ENCODE measurements around the gene SRRM1. TPM values are rescaled to one million over a fixed set of nuclear protein-coding genes. Genes with fewer than 3 reads are reported as not detected.

The SRRM1 gene
- total RNA-seq, 1 donor: 50.7 TPM

DNA sequence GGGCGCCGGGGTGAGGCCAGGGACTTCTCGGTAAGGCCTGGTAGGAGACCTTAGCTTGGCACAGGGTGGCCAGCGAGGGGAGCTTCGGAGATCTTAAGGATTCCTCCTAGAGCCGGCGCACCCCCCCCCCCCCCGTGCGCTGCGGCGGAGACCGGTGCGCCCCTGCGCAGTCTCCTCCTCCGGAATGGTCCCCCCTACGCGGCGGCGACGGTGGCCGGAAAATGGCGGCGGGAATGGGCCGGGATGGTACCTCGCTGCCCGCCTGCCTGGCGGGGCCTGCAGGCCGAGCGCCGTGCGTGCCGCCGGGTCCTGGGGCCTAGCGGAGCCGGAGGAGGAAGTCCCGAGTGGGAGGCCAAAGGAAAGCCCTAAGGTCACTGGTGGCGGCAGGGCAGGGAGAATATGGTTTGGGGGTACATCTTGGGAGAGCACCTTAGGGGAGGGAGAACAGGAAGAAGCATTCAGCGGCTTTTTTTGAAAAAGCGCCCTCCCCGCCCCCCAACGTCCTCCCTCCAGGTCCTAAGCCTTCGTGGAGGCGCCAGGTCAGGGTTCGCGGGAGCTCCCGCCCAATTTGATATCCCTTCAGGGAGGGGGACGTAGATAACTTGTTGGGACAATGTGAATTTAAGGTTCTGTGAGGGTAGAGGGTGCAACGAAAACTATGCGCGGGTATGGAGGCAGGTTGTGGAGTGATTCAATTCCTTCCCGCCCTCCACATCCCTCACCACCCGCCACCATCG lies 429 bp downstream of the SRRM1 start:
- Histone ChIP-seq H4K20me1 (ENCODE audit: insufficient read depth, low read length) (peaks cover 26% of the 10 kb centered on the region), H3K36me3 (ENCODE audit: insufficient read depth, low read length) (peaks cover 26% of the 10 kb centered on the region), H3K4me2 (ENCODE audit: insufficient read depth, low read length) (peak overlapping the region; percentile 98), H2AFZ (ENCODE audit: low read length) (peak overlapping the region; percentile 68), H3K9me3 (ENCODE audit: low read depth, low read length) (no peaks in the 10 kb centered on the region), H3K79me2 (ENCODE audit: insufficient read depth, low read length) (peaks cover 58% of the 10 kb centered on the region), H3K27ac (ENCODE audit: low read depth, low read length) (peak overlapping the region; percentile 70), H3K4me3 (ENCODE audit: insufficient read depth, low read length) (peak overlapping the region; percentile 84), H3K27me3 (ENCODE audit: insufficient read depth, low read length) (no peaks in the 10 kb centered on the region), H3K4me1 (ENCODE audit: insufficient read depth, low read length) (peaks cover 24% of the 10 kb centered on the region)
- DNase-seq (ENCODE audit: insufficient read length, low spot score, missing footprints): no peak
- TF ChIP-seq, protein P1, sequence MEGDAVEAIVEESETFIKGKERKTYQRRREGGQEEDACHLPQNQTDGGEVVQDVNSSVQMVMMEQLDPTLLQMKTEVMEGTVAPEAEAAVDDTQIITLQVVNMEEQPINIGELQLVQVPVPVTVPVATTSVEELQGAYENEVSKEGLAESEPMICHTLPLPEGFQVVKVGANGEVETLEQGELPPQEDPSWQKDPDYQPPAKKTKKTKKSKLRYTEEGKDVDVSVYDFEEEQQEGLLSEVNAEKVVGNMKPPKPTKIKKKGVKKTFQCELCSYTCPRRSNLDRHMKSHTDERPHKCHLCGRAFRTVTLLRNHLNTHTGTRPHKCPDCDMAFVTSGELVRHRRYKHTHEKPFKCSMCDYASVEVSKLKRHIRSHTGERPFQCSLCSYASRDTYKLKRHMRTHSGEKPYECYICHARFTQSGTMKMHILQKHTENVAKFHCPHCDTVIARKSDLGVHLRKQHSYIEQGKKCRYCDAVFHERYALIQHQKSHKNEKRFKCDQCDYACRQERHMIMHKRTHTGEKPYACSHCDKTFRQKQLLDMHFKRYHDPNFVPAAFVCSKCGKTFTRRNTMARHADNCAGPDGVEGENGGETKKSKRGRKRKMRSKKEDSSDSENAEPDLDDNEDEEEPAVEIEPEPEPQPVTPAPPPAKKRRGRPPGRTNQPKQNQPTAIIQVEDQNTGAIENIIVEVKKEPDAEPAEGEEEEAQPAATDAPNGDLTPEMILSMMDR (IDR thresholded peaks at IDR 0.05; ENCODE audit: extremely low read depth, low read depth, low read length): no peak

DNA sequence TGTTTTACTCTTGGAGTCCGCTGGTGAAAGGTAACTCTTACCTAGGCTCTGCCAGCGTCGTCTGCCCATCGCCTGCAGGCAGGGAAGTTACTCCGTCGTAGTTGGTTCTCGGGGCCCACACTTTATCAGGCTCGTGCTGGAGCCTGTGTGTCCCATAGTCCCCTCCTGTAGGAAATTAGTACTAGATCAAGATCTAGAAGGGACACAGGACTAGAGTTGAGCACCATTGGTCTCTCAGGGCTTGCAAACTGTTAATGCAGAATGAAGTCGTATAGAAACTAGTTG lies 940 bp downstream of the SRRM1 start:
- peaks cover 24% of the 10 kb centered on the region for H3K4me1 ChIP-seq (ENCODE audit: insufficient read depth, low read length)
- DNase-seq (ENCODE audit: insufficient read length, low spot score, missing footprints): peak; percentile 79
- peak overlapping the region; percentile 30 for H2AFZ ChIP-seq (ENCODE audit: low read length)
- TF ChIP-seq, protein P1 (IDR thresholded peaks at IDR 0.05; ENCODE audit: extremely low read depth, low read depth, low read length): no peak
- H3K4me3 ChIP-seq (ENCODE audit: insufficient read depth, low read length): peak overlapping the region; percentile 84
- no peaks in the 10 kb centered on the region for H3K27me3 ChIP-seq (ENCODE audit: insufficient read depth, low read length)
- H4K20me1 ChIP-seq (ENCODE audit: insufficient read depth, low read length): peaks cover 26% of the 10 kb centered on the region
- no peaks in the 10 kb centered on the region for H3K9me3 ChIP-seq (ENCODE audit: low read depth, low read length)
- H3K4me2 ChIP-seq (ENCODE audit: insufficient read depth, low read length): peak overlapping the region; percentile 98
- H3K79me2 ChIP-seq (ENCODE audit: insufficient read depth, low read length): peaks cover 63% of the 10 kb centered on the region
- H3K36me3 ChIP-seq (ENCODE audit: insufficient read depth, low read length): peaks cover 31% of the 10 kb centered on the region
- peak overlapping the region; percentile 70 for H3K27ac ChIP-seq (ENCODE audit: low read depth, low read length)

DNA sequence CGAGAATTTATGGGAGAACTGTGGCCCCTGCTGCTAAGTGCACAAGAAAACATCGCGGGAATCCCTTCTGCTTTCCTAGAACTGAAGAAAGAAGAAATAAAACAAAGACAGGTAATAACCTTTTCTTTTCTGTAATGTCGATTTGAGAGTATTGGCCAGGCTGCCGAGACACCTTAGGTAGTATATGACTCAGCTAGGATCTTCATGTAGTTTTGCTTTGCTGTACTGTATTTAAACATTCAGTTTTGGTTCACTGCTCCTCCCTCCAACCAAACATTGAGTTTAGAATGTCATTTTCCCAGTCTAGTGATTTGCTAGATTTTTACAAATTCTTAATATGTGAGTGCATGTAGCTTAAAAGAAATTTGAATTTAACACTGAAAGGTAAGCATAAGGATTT lies 5.8 kb downstream of the SRRM1 start:
- Histone ChIP-seq H4K20me1 (ENCODE audit: insufficient read depth, low read length) (peaks cover 24% of the 10 kb centered on the region), H3K79me2 (ENCODE audit: insufficient read depth, low read length) (peaks cover 88% of the 10 kb centered on the region)
- no peak for DNase-seq (ENCODE audit: insufficient read length, low spot score, missing footprints)

DNA sequence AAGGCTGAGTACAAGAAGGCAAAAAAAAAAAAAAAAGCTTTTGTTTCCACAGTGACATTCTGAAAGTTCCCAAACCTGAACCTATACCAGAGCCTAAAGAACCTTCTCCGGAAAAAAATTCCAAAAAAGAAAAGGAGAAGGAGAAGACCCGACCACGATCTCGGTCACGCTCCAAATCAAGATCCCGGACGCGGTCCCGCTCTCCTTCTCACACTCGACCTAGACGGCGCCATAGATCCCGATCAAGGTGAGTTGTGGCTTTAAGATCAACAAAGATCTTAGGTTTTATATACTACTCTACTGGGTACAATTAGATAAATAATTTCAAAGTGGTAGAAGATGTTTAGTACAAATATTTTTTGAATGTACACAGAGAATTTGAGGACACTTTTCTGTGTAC lies 9.3 kb downstream of the SRRM1 start:
- no peaks in the 10 kb centered on the region for H3K9me3 ChIP-seq (ENCODE audit: low read depth, low read length)
- H3K4me3 ChIP-seq (ENCODE audit: insufficient read depth, low read length): no peak overlapping the region
- peaks cover 97% of the 10 kb centered on the region for H3K36me3 ChIP-seq (ENCODE audit: insufficient read depth, low read length)
- peaks cover 12% of the 10 kb centered on the region for H4K20me1 ChIP-seq (ENCODE audit: insufficient read depth, low read length)
- H3K4me2 ChIP-seq (ENCODE audit: insufficient read depth, low read length): no peak overlapping the region
- H3K79me2 ChIP-seq (ENCODE audit: insufficient read depth, low read length): peaks cover 87% of the 10 kb centered on the region
- no peak for DNase-seq (ENCODE audit: insufficient read length, low spot score, missing footprints)
- H3K4me1 ChIP-seq (ENCODE audit: insufficient read depth, low read length): no peaks in the 10 kb centered on the region
- no peak overlapping the region for H3K27ac ChIP-seq (ENCODE audit: low read depth, low read length)
- H2AFZ ChIP-seq (ENCODE audit: low read length): no peak overlapping the region
- H3K27me3 ChIP-seq (ENCODE audit: insufficient read depth, low read length): no peaks in the 10 kb centered on the region
- TF ChIP-seq, protein P1 (IDR thresholded peaks at IDR 0.05; ENCODE audit: extremely low read depth, low read depth, low read length): no peak

More for the DNA sequence above, 5.8 kb downstream of the SRRM1 start:
- no peak overlapping the region for H2AFZ ChIP-seq (ENCODE audit: low read length)
- peaks cover 16% of the 10 kb centered on the region for H3K4me1 ChIP-seq (ENCODE audit: insufficient read depth, low read length)
- H3K36me3 ChIP-seq (ENCODE audit: insufficient read depth, low read length): peaks cover 78% of the 10 kb centered on the region
- no peak overlapping the region for H3K27ac ChIP-seq (ENCODE audit: low read depth, low read length)
- no peaks in the 10 kb centered on the region for H3K27me3 ChIP-seq (ENCODE audit: insufficient read depth, low read length)
- H3K9me3 ChIP-seq (ENCODE audit: low read depth, low read length): no peaks in the 10 kb centered on the region
- H3K4me2 ChIP-seq (ENCODE audit: insufficient read depth, low read length): no peak overlapping the region
- no peak overlapping the region for H3K4me3 ChIP-seq (ENCODE audit: insufficient read depth, low read length)
- TF ChIP-seq, protein P1 (IDR thresholded peaks at IDR 0.05; ENCODE audit: extremely low read depth, low read depth, low read length): no peak

Measured in osteoblast (primary cell).